T-helper 2 cell treated with Interferon-gamma antibody and Interleukin-4, amounts not matched to agents 5 μg/mL and 100 μg/mL, for 36 hours (primary cell): ENCODE results near the gene DHX9.
"Not testable (repeated sequence)": the region's sequence is repeated elsewhere in the genome, so short reads cannot be mapped to it uniquely, and the experiment has no call there.

Experiments
- DNase-seq: peaks from one replicate; pipeline ENCODE4 v3.0.0; 2021; ENCODE audit warnings: low spot score
- H3K27ac Mint-ChIP-seq: one replicate; pipeline ENCODE4 v1.8.0; 2021; ENCODE audit warnings: mild to moderate bottlenecking, mixed read lengths
- H3K27me3 Mint-ChIP-seq: one replicate; pipeline ENCODE4 v1.8.0; 2021; ENCODE audit warnings: low read depth, mixed read lengths
- H3K36me3 Mint-ChIP-seq: one replicate; pipeline ENCODE4 v1.8.0; 2021; ENCODE audit warnings: low read depth, mixed read lengths
- H3K4me1 Mint-ChIP-seq: one replicate; pipeline ENCODE4 v1.8.0; 2021; ENCODE audit warnings: low read depth, mixed read lengths
- H3K4me3 Mint-ChIP-seq: one replicate; pipeline ENCODE4 v1.8.0; 2022; ENCODE audit warnings: mild to moderate bottlenecking, moderate library complexity, mixed read lengths
- H3K9me3 Mint-ChIP-seq: one replicate; pipeline ENCODE4 v1.8.0; 2021; ENCODE audit warnings: mixed read lengths

Gene DHX9

DNA sequence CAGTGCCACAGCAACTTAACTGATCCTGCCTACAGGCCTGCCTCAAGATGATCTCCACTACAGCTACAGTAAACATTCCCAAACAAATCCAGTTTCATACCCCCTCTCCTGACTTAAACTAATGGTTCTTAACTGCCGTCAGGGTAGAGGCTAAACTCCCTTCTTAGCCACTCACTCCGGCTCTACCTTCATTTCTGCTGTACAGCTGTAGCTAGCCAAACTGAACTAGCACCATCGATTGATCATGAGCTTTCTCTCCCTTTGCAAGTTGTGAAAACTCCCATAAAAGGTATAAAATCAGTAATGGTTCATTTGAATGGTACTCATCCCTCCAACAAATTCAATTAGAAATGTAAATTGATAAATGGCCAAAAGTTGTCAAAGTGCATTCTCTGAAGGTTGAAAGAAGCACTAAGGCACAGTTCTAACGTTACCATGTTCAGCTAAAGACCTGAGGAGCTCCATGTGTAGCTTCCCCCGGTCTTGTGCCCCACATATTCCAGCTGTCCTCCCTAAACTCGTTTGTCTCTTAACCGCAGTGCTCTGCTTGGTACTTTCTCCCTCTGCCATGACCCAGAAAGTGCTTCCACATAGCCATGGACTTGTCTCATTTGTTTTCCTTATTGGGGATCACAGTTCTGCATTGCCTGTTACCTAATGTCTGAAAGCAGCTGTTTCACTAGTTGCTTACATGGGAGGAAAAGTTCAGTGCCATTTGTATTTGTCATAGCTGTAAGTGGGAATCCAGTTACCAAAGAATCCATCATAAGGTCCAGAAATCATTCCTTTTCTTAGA is 49.8 kb downstream of the DHX9 start:
- no peak for DNase-seq
- Mint-ChIP-seq H3K36me3 (peaks cover 64% of the 10 kb centered on the region), H3K4me1 (peaks cover 21% of the 10 kb centered on the region), H3K9me3 (peaks cover 10% of the 10 kb centered on the region), H3K4me3 (no peak overlapping the region), H3K27ac (no peak overlapping the region), H3K27me3 (no peaks in the 10 kb centered on the region)

DNA sequence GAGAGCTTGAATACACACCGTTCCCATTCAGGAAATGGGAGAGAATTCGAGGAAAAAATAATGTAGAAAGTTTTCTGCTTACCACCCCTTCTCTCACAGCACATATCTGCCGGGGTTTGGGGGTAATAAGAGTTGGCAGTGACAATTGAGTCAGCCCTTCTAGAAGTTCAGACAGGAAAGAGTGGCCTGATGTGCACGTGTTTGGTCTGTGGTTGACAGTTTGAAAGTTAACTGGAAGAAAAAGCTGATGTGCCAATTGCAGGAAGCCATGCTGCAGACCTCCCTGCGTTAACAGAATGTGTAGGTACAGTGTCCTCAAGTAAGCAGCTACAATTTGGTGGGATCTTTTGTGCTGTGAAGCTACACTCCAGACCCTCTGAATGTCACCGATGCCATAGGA is 50.9 kb downstream of the DHX9 start:
- peak; percentile 12 for DNase-seq
- H3K27ac Mint-ChIP-seq: no peak overlapping the region
- H3K9me3 Mint-ChIP-seq: peaks cover 10% of the 10 kb centered on the region
- peaks cover 21% of the 10 kb centered on the region for H3K4me1 Mint-ChIP-seq
- no peak overlapping the region for H3K4me3 Mint-ChIP-seq
- peaks cover 57% of the 10 kb centered on the region for H3K36me3 Mint-ChIP-seq
- H3K27me3 Mint-ChIP-seq: peaks cover 2% of the 10 kb centered on the region

DNA sequence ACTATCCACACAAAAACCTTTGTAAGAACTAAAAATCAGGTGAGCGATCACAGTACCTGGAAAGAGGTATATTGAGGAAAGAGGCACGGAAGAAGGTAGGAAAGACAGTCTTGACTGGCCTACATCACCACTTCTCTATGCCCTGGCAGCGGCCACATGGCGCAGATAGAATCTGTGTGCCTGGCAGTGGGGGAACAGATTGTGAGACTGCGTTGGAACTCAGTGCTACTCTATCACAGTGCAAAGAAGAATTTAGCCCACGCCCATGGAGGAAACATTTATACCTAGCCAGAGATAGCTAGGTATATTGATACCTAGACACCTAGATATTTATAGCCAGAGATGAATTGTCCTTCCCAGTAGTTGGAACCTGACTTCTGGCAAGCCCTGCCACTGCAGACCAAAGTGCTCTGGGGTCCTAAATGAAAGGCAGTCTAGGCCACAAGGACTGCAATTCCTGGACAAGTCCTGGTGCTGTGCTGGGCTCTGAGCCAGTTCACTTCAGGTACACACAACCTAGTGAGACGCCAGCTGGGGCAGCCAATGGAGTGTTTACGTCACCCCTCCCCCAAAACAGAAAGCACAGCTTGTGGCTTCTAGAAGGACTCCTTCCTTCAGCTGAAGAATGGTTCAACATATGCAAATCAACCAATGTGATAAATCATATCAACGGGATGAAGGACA is 51.9 kb downstream of the DHX9 start:
- Mint-ChIP-seq H3K27me3 (peaks cover 2% of the 10 kb centered on the region), H3K36me3 (peaks cover 47% of the 10 kb centered on the region), H3K9me3 (peaks cover 10% of the 10 kb centered on the region), H3K27ac (no peak overlapping the region), H3K4me3 (no peak overlapping the region), H3K4me1 (peaks cover 18% of the 10 kb centered on the region)
- DNase-seq: no peak

DNA sequence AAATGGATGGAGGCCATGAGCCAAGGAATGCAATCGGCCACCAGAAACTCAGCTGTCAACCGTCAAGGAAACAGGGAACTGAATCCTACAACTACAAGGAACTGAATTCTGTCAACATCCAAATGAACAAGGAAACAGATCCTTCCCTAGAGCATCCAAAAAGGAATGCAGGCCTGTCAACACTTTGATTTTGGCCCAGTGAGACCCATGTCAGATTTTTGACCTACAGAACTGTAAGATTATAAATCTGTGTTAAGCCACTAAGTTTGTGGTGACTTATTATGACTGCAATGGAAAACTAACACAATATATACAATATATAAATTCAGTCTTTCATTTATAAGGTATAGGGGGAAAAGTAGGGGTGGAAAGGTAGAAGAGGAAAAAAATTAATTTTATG is 58.5 kb downstream of the DHX9 start:
- Mint-ChIP-seq H3K4me1 (no peaks in the 10 kb centered on the region), H3K4me3 (no peak overlapping the region), H3K27me3 (peaks cover 4% of the 10 kb centered on the region), H3K36me3 (no peaks in the 10 kb centered on the region), H3K27ac (no peak overlapping the region), H3K9me3 (no peaks in the 10 kb centered on the region)
- DNase-seq: no peak

DNA sequence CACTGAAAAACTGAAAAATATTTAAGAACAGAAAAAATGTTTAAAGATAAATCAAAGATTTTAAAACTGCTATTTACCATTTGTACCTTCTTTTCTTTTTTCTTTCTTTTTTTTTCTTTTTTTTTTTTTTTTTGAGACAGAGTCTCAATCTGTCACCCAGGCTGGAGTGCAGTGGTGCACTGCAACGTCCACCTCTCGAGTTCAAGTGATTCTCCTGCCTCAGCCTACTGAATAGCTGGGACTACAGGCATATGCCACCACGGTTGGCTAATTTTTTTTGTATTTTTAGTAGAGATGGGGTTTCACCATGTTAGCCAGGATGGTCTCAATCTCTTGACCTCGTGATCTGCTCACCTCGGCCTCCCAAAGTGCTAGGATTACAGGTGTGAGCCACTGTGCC is 62.8 kb downstream of the DHX9 start:
- not testable (repeated sequence) for DNase-seq, H3K9me3 Mint-ChIP-seq, H3K27me3 Mint-ChIP-seq, H3K4me3 Mint-ChIP-seq, H3K36me3 Mint-ChIP-seq, H3K4me1 Mint-ChIP-seq, H3K27ac Mint-ChIP-seq

DNA sequence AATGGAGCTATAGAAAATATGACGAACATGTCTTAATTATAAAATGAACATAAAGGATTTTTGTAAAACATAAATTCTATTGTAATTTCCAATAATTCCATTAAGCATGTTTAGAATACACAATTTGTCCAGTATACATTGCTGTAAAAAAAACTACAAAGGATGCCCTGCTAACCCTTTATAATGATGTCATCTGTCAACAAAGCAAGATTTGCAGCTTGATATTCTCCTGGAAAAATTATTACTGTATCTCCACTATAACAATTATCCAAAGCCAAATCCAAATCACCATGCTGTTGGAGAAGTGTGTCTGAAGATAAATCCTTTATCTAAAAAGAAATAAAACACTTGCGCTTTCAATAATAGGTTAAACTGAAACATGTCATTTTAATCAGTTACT is 66.2 kb downstream of the DHX9 start:
- Mint-ChIP-seq H3K27ac (no peak overlapping the region), H3K9me3 (no peaks in the 10 kb centered on the region), H3K27me3 (peaks cover 2% of the 10 kb centered on the region), H3K4me3 (no peak overlapping the region), H3K36me3 (no peaks in the 10 kb centered on the region), H3K4me1 (no peaks in the 10 kb centered on the region)
- no peak for DNase-seq

DNA sequence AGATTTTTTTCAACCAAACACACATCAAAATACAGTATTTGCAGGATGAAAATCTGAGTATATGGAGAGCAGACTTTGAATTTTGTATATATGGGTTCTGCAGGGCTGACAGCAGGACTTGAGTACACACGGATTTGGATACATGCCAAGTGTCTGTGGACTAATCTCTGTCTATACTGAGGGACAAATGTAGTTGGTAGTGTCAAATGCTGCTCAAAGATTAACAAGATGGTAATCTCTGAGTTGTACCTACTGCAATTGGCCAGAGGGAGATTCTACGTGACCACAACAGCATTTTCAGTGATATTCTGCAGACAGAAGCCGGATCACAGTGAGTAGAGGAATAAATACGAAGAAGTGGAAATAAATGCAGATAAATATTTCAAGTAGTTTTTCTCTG is 70.4 kb downstream of the DHX9 start:
- no peak overlapping the region for H3K27ac Mint-ChIP-seq
- H3K27me3 Mint-ChIP-seq: peaks cover 2% of the 10 kb centered on the region
- H3K36me3 Mint-ChIP-seq: no peaks in the 10 kb centered on the region
- H3K4me1 Mint-ChIP-seq: no peaks in the 10 kb centered on the region
- DNase-seq: no peak
- H3K4me3 Mint-ChIP-seq: no peak overlapping the region
- no peaks in the 10 kb centered on the region for H3K9me3 Mint-ChIP-seq

DNA sequence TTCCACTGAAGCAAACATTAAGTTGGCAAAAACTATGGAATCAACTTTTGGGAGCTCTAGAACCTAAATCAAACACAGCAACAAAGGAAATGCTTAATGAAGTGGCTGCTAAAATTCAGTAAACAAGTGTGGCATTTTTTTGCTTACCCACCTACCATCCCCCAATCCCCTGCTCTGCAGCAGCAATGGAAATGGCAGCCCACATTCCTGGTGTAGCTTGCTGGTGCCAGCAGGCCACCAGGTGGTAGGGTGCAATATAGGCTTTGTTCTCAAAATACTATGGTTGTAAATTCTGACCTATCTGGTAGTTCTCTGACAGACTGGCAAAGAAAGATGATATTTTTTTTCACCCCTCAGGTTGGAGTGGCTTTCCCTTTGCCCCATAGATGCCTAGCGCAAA is 71.0 kb downstream of the DHX9 start:
- no peaks in the 10 kb centered on the region for H3K36me3 Mint-ChIP-seq
- H3K4me3 Mint-ChIP-seq: no peak overlapping the region
- no peaks in the 10 kb centered on the region for H3K9me3 Mint-ChIP-seq
- peaks cover 2% of the 10 kb centered on the region for H3K27me3 Mint-ChIP-seq
- no peak overlapping the region for H3K27ac Mint-ChIP-seq
- H3K4me1 Mint-ChIP-seq: no peaks in the 10 kb centered on the region
- DNase-seq: no peak

DNA sequence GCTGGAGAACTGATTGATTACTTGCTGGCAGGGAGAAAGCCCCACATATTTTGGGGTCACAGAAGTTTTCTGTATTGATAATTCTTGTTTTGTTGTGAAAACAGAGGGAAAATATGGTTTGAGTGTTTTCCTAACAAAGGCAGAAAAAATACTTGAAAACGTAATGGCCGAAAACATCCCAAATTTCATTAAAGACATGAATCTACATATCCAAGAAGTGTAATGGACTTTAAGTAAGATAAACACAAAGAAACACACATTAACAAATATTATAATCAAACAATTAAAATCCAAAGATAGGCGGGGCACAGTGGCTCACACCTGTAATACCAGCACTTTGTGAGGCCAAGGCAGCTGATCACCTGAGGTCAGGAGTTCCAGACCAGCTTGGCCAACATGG is 74.3 kb downstream of the DHX9 start:
- Mint-ChIP-seq H3K36me3 (no peaks in the 10 kb centered on the region), H3K9me3 (no peaks in the 10 kb centered on the region), H3K27ac (no peak overlapping the region), H3K4me1 (no peaks in the 10 kb centered on the region), H3K4me3 (no peak overlapping the region), H3K27me3 (peaks cover 5% of the 10 kb centered on the region)
- no peak for DNase-seq

- no peaks in the 10 kb centered on the region for H3K9me3 Mint-ChIP-seq
- H3K27me3 Mint-ChIP-seq: peaks cover 15% of the 10 kb centered on the region
- H3K4me1 Mint-ChIP-seq: no peaks in the 10 kb centered on the region
- DNase-seq: no peak
- H3K36me3 Mint-ChIP-seq: no peaks in the 10 kb centered on the region
- no peak overlapping the region for H3K4me3 Mint-ChIP-seq
- no peak overlapping the region for H3K27ac Mint-ChIP-seq
Observed at GRCh38 chr1:182917378-182917777, 78.2 kb downstream of the DHX9 start.

DNA sequence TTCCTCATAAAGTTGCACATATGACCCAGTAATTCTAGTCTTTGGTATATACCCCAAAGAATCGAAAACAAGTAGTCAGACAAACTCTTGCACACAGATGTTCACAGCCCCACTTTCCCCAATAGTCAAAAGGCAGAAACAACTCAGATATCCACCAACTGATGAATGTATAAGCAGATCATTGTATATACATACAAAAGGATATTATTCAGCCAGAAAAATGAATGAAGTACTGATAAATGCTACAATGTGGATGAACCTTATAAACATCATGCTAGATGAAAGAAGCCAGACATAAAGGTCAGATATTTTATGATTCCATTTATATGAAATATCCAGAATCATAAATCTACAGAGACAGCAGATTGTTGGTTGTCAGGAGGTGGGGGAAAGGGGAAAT is 86.5 kb downstream of the DHX9 start:
- Mint-ChIP-seq H3K36me3 (no peaks in the 10 kb centered on the region), H3K27me3 (peaks cover 27% of the 10 kb centered on the region), H3K4me1 (peaks cover 1% of the 10 kb centered on the region), H3K9me3 (no peaks in the 10 kb centered on the region), H3K27ac (no peak overlapping the region), H3K4me3 (no peak overlapping the region)
- DNase-seq: no peak

GRCh38 chr1:182927693-182928433 is 88.7 kb downstream of the DHX9 start:
- H3K27ac Mint-ChIP-seq: no peak overlapping the region
- H3K27me3 Mint-ChIP-seq: peaks cover 19% of the 10 kb centered on the region
- H3K9me3 Mint-ChIP-seq: no peaks in the 10 kb centered on the region
- H3K36me3 Mint-ChIP-seq: no peaks in the 10 kb centered on the region
- no peak overlapping the region for H3K4me3 Mint-ChIP-seq
- peaks cover 1% of the 10 kb centered on the region for H3K4me1 Mint-ChIP-seq
- no peak for DNase-seq

DNA sequence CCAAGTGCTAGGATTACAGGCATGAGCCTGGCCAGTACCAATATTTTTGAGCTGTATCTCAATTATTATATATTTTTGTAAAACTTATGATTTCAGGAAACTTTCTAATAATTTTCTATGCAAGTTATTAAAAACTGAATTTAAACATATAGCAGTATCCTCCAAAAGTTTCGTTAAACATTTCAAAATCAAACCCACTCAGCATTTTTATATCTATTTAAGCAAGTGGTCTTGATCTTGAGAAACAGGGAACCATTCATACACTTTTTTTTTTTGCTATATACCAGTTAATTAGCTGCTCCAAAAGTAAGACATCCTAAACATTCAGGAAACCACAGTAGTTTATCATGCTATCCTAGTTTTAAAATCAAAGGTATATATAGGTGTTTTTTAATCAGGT is 91.8 kb downstream of the DHX9 start:
- H3K4me1 Mint-ChIP-seq: peaks cover 1% of the 10 kb centered on the region
- H3K9me3 Mint-ChIP-seq: no peaks in the 10 kb centered on the region
- no peak overlapping the region for H3K4me3 Mint-ChIP-seq
- H3K27ac Mint-ChIP-seq: no peak overlapping the region
- peaks cover 16% of the 10 kb centered on the region for H3K27me3 Mint-ChIP-seq
- no peak for DNase-seq
- no peaks in the 10 kb centered on the region for H3K36me3 Mint-ChIP-seq

DNA sequence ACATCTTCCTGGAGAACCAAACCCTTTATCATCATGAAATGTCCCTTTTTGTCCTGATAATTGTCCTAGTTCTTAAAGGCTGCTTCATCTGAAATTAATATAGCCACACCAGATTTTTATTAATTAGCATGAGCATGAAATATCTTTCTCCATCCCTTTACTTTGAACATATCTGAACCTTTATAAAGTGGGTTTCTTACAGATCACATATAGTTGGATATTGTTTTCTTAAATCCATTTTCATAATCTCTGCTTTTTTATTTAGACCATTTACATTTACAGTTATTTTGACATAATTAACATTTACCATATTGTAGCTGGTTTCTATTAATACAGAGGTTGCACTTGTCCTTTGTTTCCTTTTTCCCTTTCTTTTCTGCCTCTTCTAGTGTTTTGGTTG is 96.6 kb downstream of the DHX9 start:
- Mint-ChIP-seq H3K27me3 (peaks cover 20% of the 10 kb centered on the region), H3K9me3 (no peaks in the 10 kb centered on the region), H3K4me1 (no peaks in the 10 kb centered on the region), H3K27ac (no peak overlapping the region), H3K36me3 (no peaks in the 10 kb centered on the region), H3K4me3 (no peak overlapping the region)
- DNase-seq: no peak
